ENCODE data around the gene HIGD1B.
"Not testable (repeated sequence)": the region's sequence is repeated elsewhere in the genome, so short reads cannot be mapped to it uniquely, and the experiment has no call there.

GRCh38 chr17:44818508-44818907, 29.2 kb upstream of the HIGD1B start:
- TF ChIP-seq, protein P1, sequence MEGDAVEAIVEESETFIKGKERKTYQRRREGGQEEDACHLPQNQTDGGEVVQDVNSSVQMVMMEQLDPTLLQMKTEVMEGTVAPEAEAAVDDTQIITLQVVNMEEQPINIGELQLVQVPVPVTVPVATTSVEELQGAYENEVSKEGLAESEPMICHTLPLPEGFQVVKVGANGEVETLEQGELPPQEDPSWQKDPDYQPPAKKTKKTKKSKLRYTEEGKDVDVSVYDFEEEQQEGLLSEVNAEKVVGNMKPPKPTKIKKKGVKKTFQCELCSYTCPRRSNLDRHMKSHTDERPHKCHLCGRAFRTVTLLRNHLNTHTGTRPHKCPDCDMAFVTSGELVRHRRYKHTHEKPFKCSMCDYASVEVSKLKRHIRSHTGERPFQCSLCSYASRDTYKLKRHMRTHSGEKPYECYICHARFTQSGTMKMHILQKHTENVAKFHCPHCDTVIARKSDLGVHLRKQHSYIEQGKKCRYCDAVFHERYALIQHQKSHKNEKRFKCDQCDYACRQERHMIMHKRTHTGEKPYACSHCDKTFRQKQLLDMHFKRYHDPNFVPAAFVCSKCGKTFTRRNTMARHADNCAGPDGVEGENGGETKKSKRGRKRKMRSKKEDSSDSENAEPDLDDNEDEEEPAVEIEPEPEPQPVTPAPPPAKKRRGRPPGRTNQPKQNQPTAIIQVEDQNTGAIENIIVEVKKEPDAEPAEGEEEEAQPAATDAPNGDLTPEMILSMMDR (IDR thresholded peaks at IDR 0.05), result not testable (repeated sequence)
- TF ChIP-seq ZFX (IDR thresholded peaks at IDR 0.05; ENCODE audit: borderline replicate concordance), result not testable (repeated sequence)

All from 22Rv1 (cell line).